Hypothalamus (tissue), 51 donors: ENCODE measurements around the gene PSKH1.

Experiments
- DNase-seq, 51 donors: peaks; one replicate each; lab custom pipeline; 2025; lab: John Stamatoyannopoulos, UW

The PSKH1 gene

GRCh38 chr16:67864594-67864993 is 28.5 kb upstream of the PSKH1 start:
- DNase-seq: no peak

DNA sequence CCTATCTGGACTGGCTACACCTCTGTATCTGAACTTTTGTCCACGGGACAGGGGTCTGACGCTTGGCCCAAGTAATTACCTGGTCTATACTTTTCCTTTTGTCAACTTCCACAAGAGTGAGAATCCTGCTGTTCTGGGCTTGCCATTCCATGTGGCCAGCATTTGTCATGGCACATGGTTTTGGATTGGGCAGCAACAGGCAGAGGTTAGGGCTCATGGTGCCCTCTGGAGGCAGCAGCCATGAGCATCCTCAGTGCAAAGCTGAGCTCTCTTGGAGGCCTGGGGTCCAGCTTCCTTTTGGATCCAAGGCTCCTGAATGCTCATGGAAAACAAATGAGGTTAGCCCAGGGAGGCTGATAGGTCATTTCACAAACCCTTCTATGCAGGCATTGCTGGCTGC is 27.7 kb upstream of the PSKH1 start:
- DNase-seq: no peak

DNA sequence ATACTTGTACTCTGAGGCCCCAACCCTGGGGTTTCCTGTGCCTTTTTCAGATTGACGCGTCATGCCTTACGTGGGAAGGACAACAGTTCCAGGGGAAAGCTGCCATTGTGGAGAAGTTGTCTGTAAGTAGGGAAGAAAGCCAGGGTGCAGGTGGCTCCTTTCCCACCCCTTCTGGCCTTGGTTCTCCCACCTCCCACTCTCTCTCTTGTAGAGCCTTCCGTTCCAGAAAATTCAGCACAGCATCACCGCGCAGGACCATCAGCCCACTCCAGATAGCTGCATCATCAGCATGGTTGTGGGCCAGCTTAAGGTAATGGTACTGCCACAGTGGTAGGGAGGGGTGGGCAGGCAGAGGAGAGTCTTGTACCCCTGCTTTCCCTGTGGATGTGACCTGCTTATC is 24.8 kb upstream of the PSKH1 start:
- DNase-seq: peak in 1 of 51 donors; percentile 47

GRCh38 chr16:67869653-67870052 is 23.4 kb upstream of the PSKH1 start:
- DNase-seq: peak in 1 of 51 donors; percentile 11

- no peak for DNase-seq
These were observed 21.8 kb upstream of the PSKH1 start for GRCh38 chr16:67871256-67871655.

DNA sequence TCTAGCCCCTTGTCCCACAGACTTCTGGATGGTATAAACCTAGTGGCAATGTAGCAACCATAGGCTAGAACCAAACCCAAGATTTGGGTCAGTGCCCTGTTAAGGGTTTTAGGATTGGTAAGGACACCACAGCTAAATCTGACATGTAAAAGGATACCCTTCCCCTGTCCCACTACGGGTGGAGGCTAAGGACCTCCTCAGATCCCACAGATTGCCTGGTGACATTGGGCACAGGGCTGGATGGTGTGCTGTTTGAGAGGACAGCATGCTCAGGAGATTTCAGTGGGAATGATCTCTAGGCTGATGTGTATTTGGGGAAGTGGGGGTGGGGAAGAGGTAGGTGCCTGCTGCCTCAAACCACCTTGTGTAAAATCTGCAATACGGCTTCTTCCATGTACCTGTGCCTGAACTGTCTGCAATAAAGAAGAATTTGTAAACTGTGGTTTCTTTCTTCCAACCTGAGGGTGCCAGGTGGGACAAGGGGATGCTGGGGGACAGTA is 20.9 kb upstream of the PSKH1 start:
- peak in 1 of 51 donors; percentile 55 for DNase-seq

GRCh38 chr16:67872631-67873434 is 20.2 kb upstream of the PSKH1 start, which contains the start of gene EDC4:
TSS of gene EDC4 (plus strand) at chr16:67873052. CDS start at chr16:67873262, 210 bp downstream.
- peak; percentile 12 to 84 (median 64) for DNase-seq

DNA sequence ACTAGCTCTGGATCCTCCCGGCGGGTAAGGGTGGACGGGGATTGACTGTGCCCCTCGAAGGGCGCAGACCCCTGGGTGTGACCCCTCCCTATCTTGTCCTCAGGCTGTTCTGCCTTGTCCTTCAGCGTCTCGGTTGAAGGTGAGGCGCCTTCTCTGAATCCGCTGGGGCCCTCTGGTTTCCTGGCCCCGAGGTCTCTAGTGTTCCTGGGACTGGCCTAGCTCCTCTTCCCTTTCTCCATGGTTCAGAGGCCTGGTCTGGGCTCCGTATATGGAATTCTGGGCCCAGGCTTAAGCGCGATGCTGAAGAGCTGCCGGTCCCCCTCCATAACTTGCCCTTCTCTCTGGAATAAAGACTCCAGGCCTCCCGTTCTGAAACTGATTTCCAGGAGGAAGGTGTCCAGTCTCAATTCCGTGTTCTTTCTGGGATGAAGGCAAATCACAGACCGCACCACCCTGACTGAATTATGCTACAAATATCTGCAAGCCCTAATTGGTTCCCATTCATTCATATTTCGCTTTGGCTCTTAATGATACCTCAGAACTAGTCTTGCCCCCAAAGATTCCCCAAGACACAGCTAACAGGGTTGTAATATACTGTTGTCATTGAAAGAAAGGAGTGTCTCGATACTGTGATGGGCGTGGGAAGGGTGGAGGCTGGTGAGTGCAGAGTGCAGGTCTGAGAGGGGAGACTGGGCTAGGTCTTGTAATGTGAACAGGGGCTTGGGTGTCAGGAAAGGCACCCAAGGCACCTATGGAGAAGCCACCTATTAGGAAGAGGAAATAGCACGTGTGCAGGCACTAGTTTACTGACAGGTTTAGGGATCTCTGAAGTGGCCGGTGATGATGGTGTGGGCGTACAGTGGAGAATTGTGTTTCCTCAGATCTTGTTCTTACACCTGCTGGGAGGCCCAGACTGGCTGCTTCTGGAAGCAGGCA is 19.4 kb upstream of the PSKH1 start:
- DNase-seq: peak in 1 of 51 donors; percentile 42

GRCh38 chr16:67874372-67874771 is 18.7 kb upstream of the PSKH1 start:
- DNase-seq: no peak

DNA sequence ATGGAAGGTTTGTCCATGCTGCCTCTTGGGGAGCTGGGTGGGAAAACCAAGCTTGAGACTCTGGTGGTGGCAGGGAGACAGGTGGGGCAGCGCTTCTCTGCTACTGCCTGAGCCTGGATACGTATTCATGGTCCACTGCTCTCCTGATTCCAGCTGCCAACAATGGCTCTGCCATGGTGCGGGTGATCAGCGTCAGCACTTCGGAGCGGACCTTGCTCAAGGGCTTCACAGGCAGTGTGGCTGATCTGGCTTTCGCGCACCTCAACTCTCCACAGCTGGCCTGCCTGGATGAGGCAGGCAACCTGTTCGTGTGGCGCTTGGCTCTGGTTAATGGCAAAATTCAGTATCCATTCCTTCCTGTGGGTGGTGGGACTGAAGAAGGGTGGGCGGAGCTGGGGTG is 16.0 kb upstream of the PSKH1 start:
- no peak for DNase-seq

DNA sequence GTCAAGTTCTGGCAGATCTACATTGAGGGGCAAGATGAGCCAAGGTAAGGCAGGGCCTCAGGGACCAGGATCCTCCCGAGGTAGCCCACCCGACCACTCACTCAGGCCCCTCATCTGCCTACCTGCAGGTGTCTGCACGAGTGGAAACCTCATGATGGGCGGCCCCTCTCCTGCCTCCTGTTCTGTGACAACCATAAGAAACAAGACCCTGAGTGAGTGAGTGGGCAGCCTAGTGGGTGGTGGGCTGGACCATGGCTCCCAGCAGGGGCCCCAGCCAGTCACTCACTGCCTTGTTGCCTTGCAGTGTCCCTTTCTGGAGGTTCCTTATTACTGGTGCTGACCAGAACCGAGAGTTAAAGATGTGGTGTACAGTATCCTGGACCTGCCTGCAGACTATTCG is 14.8 kb upstream of the PSKH1 start:
- DNase-seq: no peak

GRCh38 chr16:67878846-67879245 is 14.2 kb upstream of the PSKH1 start:
- DNase-seq: no peak

- no peak for DNase-seq
These were observed 13.6 kb upstream of the PSKH1 start for GRCh38 chr16:67879462-67879861.

DNA sequence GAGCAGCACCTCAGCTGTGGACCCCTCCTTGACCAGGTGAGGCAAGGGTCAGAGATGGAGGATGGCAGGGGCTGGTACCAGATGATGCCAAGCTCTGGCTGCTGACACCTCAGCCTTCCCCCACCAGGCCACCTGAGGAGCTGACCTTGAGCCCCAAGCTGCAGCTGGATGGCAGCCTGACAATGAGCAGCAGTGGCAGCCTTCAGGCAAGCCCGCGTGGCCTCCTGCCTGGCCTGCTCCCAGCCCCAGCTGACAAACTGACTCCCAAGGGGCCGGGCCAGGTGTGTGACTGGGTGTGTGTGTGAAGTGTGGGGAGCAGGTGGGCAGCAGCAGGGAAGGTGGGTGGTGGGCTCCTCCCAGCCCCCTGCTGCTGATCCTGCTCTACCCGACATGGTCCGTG is 13.1 kb upstream of the PSKH1 start:
- no peak for DNase-seq

DNA sequence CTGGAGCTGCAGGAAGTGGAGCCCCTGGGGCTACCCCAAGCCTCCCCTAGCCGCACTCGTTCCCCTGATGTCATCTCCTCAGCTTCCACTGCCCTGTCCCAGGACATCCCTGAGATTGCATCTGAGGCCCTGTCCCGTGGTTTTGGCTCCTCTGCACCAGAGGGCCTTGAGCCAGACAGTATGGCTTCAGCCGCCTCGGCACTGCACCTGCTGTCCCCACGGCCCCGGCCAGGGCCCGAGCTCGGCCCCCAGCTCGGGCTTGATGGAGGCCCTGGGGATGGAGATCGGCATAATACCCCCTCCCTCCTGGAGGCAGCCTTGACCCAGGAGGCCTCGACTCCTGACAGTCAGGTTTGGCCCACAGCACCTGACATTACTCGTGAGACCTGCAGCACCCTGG is 12.5 kb upstream of the PSKH1 start:
- DNase-seq: no peak

DNA sequence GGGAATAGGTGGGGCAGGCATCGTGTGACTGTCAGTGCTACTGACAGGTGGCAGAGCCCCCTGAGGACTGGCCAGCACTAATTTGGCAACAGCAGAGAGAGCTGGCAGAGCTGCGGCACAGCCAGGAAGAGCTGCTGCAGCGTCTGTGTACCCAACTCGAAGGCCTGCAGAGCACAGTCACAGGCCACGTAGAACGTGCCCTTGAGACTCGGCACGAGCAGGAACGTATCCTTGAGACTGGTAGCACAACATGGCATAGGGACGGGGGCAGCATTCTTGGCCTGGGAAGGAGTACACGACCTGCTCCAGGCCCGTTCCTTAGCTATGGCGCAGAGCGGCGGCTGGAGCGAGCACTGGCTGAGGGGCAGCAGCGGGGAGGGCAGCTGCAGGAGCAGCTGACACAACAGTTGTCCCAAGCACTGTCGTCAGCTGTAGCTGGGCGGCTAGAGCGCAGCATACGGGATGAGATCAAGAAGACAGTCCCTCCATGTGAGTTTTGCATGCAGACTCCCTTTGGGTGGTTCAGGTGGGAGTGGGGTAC is 11.4 kb upstream of the PSKH1 start:
- DNase-seq: peak in 31 of 51 donors; percentile 6 to 71 (median 50)

- DNase-seq: peak in 43 of 51 donors; percentile 11 to 90 (median 68)
These were observed 10.5 kb upstream of the PSKH1 start for GRCh38 chr16:67882374-67883145.

DNA sequence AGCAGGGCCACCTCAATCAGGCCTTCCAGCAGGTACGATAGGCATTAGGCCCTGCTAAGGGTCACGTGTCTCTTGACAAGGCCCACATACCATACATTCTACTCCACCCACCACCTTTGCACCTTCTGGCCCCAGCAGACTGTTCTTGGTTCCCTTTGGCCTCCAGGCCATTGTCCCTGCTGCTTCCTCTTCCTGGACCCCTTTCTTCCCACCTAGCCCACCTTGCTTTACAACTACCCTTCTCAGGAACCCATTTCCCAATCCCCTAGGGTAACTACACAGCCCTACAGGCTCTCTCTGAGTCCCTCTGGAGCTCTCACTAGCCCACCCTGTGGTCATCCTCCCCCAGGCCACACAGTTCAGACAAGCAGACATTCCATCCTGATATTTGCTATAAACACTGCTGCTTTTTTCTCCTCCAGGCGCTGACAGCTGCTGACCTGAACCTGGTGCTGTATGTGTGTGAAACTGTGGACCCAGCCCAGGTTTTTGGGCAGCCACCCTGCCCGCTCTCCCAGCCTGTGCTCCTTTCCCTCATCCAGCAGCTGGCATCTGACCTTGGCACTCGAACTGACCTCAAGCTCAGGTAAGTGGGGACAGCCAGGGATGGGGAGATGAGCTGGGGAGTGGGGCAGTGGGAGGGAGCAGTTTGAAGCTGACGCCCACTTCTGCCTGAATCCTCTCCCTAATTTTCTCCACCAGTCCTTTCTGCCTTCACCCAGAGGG is 9.7 kb upstream of the PSKH1 start:
- peak in 2 of 51 donors; percentile 15 to 16 for DNase-seq

- peak in 33 of 51 donors; percentile 3 to 64 (median 27) for DNase-seq
These were observed 9.2 kb upstream of the PSKH1 start for GRCh38 chr16:67883872-67884261.
